Measurements from ENCODE around the gene WDR54.
"Not testable (repeated sequence)": the region's sequence is repeated elsewhere in the genome, so short reads cannot be mapped to it uniquely, and the experiment has no call there.

DNA sequence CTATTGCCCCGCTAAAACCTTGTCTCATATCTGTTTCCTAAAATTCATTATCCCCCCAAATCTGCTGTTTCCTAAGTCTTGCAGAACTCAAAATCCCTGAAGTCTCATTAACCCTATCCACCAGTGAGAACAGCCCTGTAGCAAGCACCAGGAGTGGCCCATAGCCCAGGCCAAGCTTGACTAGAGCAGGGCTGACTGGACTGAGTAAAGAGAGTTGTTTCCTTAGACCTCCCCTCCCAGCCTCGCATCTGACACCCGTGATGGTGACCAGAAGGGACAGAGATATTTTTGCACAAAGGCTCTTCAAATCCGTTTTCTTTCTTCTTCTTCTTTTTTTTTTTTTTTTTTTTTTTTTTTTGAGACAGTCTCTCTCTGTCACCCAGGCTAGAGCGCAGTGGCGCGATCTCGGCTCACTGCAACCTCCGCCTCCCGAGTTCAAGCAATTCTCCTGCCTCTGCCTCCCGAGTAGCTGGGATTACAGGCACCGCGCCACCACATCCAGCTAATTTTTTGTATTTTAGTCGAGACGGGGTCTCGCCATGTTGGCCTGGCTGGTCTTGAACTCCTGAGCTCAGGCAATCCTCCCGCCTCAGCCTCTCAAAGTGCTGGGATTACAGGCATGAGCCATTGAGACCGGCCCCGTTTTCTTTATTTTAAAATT, 957 bp upstream of the WDR54 start:
- TF ChIP-seq, protein P1, sequence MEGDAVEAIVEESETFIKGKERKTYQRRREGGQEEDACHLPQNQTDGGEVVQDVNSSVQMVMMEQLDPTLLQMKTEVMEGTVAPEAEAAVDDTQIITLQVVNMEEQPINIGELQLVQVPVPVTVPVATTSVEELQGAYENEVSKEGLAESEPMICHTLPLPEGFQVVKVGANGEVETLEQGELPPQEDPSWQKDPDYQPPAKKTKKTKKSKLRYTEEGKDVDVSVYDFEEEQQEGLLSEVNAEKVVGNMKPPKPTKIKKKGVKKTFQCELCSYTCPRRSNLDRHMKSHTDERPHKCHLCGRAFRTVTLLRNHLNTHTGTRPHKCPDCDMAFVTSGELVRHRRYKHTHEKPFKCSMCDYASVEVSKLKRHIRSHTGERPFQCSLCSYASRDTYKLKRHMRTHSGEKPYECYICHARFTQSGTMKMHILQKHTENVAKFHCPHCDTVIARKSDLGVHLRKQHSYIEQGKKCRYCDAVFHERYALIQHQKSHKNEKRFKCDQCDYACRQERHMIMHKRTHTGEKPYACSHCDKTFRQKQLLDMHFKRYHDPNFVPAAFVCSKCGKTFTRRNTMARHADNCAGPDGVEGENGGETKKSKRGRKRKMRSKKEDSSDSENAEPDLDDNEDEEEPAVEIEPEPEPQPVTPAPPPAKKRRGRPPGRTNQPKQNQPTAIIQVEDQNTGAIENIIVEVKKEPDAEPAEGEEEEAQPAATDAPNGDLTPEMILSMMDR (IDR thresholded peaks at IDR 0.05) = not testable (repeated sequence)
- TF ChIP-seq EHMT2 (IDR thresholded peaks at IDR 0.05; ENCODE audit: low read depth); JUN (IDR thresholded peaks at IDR 0.05); EP300 (IDR thresholded peaks at IDR 0.05); MAFK (IDR thresholded peaks at IDR 0.05; ENCODE audit: partially characterized antibody); RAD21 (conservative IDR thresholded peaks at IDR 0.05 in 1 of 2, IDR thresholded peaks at IDR 0.05 in 1 of 2); POLR2A (IDR thresholded peaks at IDR 0.05; ENCODE audit: low read length); RNF2 (IDR thresholded peaks at IDR 0.05; ENCODE audit: borderline replicate concordance, low read depth); POLR2AphosphoS2 (conservative IDR thresholded peaks at IDR 0.05; ENCODE audit: low read length); CBX2 (IDR thresholded peaks at IDR 0.05; ENCODE audit: borderline replicate concordance, low read depth); CHD2 (IDR thresholded peaks at IDR 0.05; ENCODE audit: low read length, partially characterized antibody); MYC (IDR thresholded peaks at IDR 0.05; ENCODE audit: borderline replicate concordance, low read length): not testable (repeated sequence)
- TF ChIP-seq, protein P2, sequence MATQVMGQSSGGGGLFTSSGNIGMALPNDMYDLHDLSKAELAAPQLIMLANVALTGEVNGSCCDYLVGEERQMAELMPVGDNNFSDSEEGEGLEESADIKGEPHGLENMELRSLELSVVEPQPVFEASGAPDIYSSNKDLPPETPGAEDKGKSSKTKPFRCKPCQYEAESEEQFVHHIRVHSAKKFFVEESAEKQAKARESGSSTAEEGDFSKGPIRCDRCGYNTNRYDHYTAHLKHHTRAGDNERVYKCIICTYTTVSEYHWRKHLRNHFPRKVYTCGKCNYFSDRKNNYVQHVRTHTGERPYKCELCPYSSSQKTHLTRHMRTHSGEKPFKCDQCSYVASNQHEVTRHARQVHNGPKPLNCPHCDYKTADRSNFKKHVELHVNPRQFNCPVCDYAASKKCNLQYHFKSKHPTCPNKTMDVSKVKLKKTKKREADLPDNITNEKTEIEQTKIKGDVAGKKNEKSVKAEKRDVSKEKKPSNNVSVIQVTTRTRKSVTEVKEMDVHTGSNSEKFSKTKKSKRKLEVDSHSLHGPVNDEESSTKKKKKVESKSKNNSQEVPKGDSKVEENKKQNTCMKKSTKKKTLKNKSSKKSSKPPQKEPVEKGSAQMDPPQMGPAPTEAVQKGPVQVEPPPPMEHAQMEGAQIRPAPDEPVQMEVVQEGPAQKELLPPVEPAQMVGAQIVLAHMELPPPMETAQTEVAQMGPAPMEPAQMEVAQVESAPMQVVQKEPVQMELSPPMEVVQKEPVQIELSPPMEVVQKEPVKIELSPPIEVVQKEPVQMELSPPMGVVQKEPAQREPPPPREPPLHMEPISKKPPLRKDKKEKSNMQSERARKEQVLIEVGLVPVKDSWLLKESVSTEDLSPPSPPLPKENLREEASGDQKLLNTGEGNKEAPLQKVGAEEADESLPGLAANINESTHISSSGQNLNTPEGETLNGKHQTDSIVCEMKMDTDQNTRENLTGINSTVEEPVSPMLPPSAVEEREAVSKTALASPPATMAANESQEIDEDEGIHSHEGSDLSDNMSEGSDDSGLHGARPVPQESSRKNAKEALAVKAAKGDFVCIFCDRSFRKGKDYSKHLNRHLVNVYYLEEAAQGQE (IDR thresholded peaks at IDR 0.05) = not testable (repeated sequence)
- TF ChIP-seq, protein P3, sequence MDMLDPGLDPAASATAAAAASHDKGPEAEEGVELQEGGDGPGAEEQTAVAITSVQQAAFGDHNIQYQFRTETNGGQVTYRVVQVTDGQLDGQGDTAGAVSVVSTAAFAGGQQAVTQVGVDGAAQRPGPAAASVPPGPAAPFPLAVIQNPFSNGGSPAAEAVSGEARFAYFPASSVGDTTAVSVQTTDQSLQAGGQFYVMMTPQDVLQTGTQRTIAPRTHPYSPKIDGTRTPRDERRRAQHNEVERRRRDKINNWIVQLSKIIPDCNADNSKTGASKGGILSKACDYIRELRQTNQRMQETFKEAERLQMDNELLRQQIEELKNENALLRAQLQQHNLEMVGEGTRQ (IDR thresholded peaks at IDR 0.05) = not testable (repeated sequence)

Measured in A549 (cell line).